ENCODE results near the gene PDSS2. TPM values are rescaled to one million over a fixed set of nuclear protein-coding genes. Genes with fewer than 3 reads are reported as not detected.

PDSS2 gene
- polyA plus RNA-seq, 3 donors, result 10.1 to 13.9 (median 13.3) TPM

DNA sequence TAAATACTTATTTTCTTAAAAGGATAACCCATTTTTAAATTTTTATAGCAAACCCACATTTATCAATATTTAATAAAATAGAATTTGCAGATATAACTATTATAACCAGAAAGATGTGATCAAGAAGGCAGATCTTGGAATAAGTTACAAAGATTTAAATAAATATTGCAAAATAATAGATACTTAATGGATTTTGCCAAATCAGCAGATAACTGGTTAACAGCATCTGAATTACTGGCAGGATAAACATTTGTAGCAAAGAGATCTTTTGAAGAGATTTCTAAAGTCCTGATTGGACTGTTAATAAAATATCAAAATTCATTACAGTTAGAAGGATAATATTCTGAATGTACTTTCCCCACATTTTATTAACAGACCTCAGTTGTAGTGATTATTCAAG is 144.2 kb downstream of the PDSS2 start:
- H3K4me2 ChIP-seq (replicated peaks; ENCODE audit: extremely low read depth, low read length, poor library complexity, severe bottlenecking), result no peak overlapping the region
- no peak overlapping the region for H3K4me3 ChIP-seq (replicated peaks in 1 of 3; ENCODE audit: low read depth in 2 of 3, low read length in 3 of 3)
- H3K9ac ChIP-seq (ENCODE audit: insufficient read depth, low read length, poor library complexity, severe bottlenecking), result no peak overlapping the region
- no peaks in the 10 kb centered on the region for H3K4me1 ChIP-seq (ENCODE audit: control insufficient read depth in 1 of 2, insufficient read depth in 2 of 2, low read length in 2 of 2)
- H3K27me3 Mint-ChIP-seq (ENCODE audit: low read depth in 3 of 3), result no peaks in the 10 kb centered on the region
- H3K36me3 Mint-ChIP-seq, result peaks cover 0 to 3% of the 10 kb centered on the region in 2 donors
- H3K4me1 Mint-ChIP-seq, result peaks cover 3% of the 10 kb centered on the region
- H3K27me3 ChIP-seq (ENCODE audit: control insufficient read depth in 2 of 2, insufficient read depth in 2 of 2, low read length in 2 of 2), result no peaks in the 10 kb centered on the region
- TF ChIP-seq, protein P1, sequence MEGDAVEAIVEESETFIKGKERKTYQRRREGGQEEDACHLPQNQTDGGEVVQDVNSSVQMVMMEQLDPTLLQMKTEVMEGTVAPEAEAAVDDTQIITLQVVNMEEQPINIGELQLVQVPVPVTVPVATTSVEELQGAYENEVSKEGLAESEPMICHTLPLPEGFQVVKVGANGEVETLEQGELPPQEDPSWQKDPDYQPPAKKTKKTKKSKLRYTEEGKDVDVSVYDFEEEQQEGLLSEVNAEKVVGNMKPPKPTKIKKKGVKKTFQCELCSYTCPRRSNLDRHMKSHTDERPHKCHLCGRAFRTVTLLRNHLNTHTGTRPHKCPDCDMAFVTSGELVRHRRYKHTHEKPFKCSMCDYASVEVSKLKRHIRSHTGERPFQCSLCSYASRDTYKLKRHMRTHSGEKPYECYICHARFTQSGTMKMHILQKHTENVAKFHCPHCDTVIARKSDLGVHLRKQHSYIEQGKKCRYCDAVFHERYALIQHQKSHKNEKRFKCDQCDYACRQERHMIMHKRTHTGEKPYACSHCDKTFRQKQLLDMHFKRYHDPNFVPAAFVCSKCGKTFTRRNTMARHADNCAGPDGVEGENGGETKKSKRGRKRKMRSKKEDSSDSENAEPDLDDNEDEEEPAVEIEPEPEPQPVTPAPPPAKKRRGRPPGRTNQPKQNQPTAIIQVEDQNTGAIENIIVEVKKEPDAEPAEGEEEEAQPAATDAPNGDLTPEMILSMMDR (IDR thresholded peaks at IDR 0.05), result no peak
- no peak overlapping the region for H3K4me3 Mint-ChIP-seq
- H3K79me2 ChIP-seq (ENCODE audit: insufficient read depth, low read length), result no peaks in the 10 kb centered on the region
- no peak overlapping the region for H3K27ac ChIP-seq (ENCODE audit: low read depth in 1 of 2, low read length in 2 of 2)
- H3K9me3 Mint-ChIP-seq, result no peaks in the 10 kb centered on the region
- no peak for DNase-seq
- H4K20me1 ChIP-seq (ENCODE audit: insufficient read depth, low read length), result peaks cover 5% of the 10 kb centered on the region
- intact Hi-C loops (cut with micrococcal nuclease), result no loop called here
- H3K9me3 ChIP-seq (replicated peaks in 1 of 2; ENCODE audit: control insufficient read depth in 1 of 2, insufficient read depth in 1 of 2, low read length in 2 of 2), result no peaks in the 10 kb centered on the region
- H2AFZ ChIP-seq (ENCODE audit: insufficient read depth, low read depth, low read length, poor library complexity, severe bottlenecking), result no peak overlapping the region
- no peaks in the 10 kb centered on the region for H3K36me3 ChIP-seq (replicated peaks in 1 of 2; ENCODE audit: control insufficient read depth in 1 of 2, insufficient read depth in 2 of 2, low read length in 2 of 2)
- H3K27ac Mint-ChIP-seq, result no peak overlapping the region

DNA sequence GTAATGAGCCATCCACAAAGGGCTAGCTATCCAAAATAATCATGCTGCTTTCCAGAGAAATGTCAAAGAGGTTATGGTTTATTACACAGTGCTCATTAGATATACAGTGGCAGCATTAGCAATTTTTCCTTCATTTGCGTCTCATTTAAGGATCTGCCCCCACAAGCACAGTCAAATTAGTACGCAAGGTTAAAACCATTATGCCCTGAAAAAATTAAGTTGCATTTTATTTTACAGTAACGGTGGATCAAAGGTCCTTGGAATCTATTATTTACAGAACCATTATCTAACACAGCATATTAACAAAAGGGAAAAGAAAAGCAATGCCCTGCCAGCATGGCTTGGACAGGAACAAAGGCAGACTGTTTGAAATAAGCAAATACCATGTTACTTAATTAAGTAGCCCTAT is 144.8 kb downstream of the PDSS2 start:
- DNase-seq, result no peak
- no peaks in the 10 kb centered on the region for H3K27me3 Mint-ChIP-seq (ENCODE audit: low read depth in 3 of 3)

More for the DNA sequence above, 144.8 kb downstream of the PDSS2 start:
- Histone ChIP-seq H3K79me2 (ENCODE audit: insufficient read depth, low read length) (no peaks in the 10 kb centered on the region), H2AFZ (ENCODE audit: insufficient read depth, low read depth, low read length, poor library complexity, severe bottlenecking) (no peak overlapping the region), H4K20me1 (ENCODE audit: insufficient read depth, low read length) (peaks cover 5% of the 10 kb centered on the region), H3K4me3 (replicated peaks in 1 of 3; ENCODE audit: low read depth in 2 of 3, low read length in 3 of 3) (no peak overlapping the region), H3K9me3 (replicated peaks in 1 of 2; ENCODE audit: control insufficient read depth in 1 of 2, insufficient read depth in 1 of 2, low read length in 2 of 2) (no peaks in the 10 kb centered on the region), H3K9ac (ENCODE audit: insufficient read depth, low read length, poor library complexity, severe bottlenecking) (no peak overlapping the region), H3K27ac (ENCODE audit: low read depth in 1 of 2, low read length in 2 of 2) (no peak overlapping the region), H3K4me2 (replicated peaks; ENCODE audit: extremely low read depth, low read length, poor library complexity, severe bottlenecking) (no peak overlapping the region), H3K4me1 (ENCODE audit: control insufficient read depth in 1 of 2, insufficient read depth in 2 of 2, low read length in 2 of 2) (no peaks in the 10 kb centered on the region), H3K27me3 (ENCODE audit: control insufficient read depth in 2 of 2, insufficient read depth in 2 of 2, low read length in 2 of 2) (no peaks in the 10 kb centered on the region), H3K36me3 (replicated peaks in 1 of 2; ENCODE audit: control insufficient read depth in 1 of 2, insufficient read depth in 2 of 2, low read length in 2 of 2) (no peaks in the 10 kb centered on the region)
- TF ChIP-seq, protein P1 (IDR thresholded peaks at IDR 0.05), result no peak
- intact Hi-C loops (cut with micrococcal nuclease), result no loop called here
- H3K27ac Mint-ChIP-seq, result no peak overlapping the region
- H3K36me3 Mint-ChIP-seq, result peaks cover 0 to 3% of the 10 kb centered on the region in 2 donors
- H3K4me1 Mint-ChIP-seq, result peaks cover 3% of the 10 kb centered on the region
- H3K4me3 Mint-ChIP-seq, result no peak overlapping the region
- no peaks in the 10 kb centered on the region for H3K9me3 Mint-ChIP-seq
- WGBS (ENCODE audit: insufficient coverage), result no CpG with 5 or more reads among the region's 3 CpGs
